GM18858 (cell line): Measurements from ENCODE around the gene ZNF526.

Experiments used
- ATAC-seq: cut with Tn5 transposase; IDR thresholded peaks from one replicate; pipeline ENCODE4 v1.9.1; 2021; ENCODE audit not compliant: unreplicated experiment

Gene ZNF526

GRCh38 chr19:42219812-42220750 is at the start of gene ZNF526:
Gene ZNF526 (plus strand): TSS chr19:42220312. CDS start chr19:42224404, 4,092 bp downstream.
- peak; percentile 76 for ATAC-seq

GRCh38 chr19:42170715-42171114 is 49.4 kb upstream of the ZNF526 start:
- ATAC-seq: no peak

GRCh38 chr19:42172261-42172660 is 47.9 kb upstream of the ZNF526 start:
- ATAC-seq: no peak

- no peak for ATAC-seq
Observed at GRCh38 chr19:42173695-42174094, 46.4 kb upstream of the ZNF526 start.

GRCh38 chr19:42174188-42174587 is 45.9 kb upstream of the ZNF526 start:
- no peak for ATAC-seq

GRCh38 chr19:42174958-42175734 is 45.0 kb upstream of the ZNF526 start:
- no peak for ATAC-seq

GRCh38 chr19:42175952-42176648 is 44.0 kb upstream of the ZNF526 start:
- ATAC-seq: no peak

- ATAC-seq: no peak
Observed at GRCh38 chr19:42176649-42176989, 43.5 kb upstream of the ZNF526 start.

- ATAC-seq: no peak
Observed at GRCh38 chr19:42176990-42177685, 43.0 kb upstream of the ZNF526 start.

- no peak for ATAC-seq
Observed at GRCh38 chr19:42177686-42178019, 42.5 kb upstream of the ZNF526 start.

- no peak for ATAC-seq
Observed at GRCh38 chr19:42178791-42179674, 41.1 kb upstream of the ZNF526 start.

GRCh38 chr19:42184401-42184861 is 35.7 kb upstream of the ZNF526 start:
- no peak for ATAC-seq

- no peak for ATAC-seq
Observed at GRCh38 chr19:42185277-42185676, 34.8 kb upstream of the ZNF526 start.

GRCh38 chr19:42188665-42189064 is 31.4 kb upstream of the ZNF526 start:
- ATAC-seq: no peak

GRCh38 chr19:42189133-42189532 is 31.0 kb upstream of the ZNF526 start:
- ATAC-seq: no peak

- ATAC-seq: no peak
Observed at GRCh38 chr19:42191330-42191729, 28.8 kb upstream of the ZNF526 start.

- no peak for ATAC-seq
Observed at GRCh38 chr19:42191855-42192254, 28.3 kb upstream of the ZNF526 start.

- ATAC-seq: no peak
Observed at GRCh38 chr19:42193294-42193693, 26.8 kb upstream of the ZNF526 start.

- ATAC-seq: no peak
Observed at GRCh38 chr19:42193706-42194105, 26.4 kb upstream of the ZNF526 start.
